Activated naive CD4-positive, alpha-beta T cell treated with anti-CD3 and anti-CD28 coated beads, Interleukin-2, amount 10 ng/mL, durations not matched to agents 7 days and 5 days (primary cell): ENCODE data around the gene FNDC1.
"Not testable (repeated sequence)": the region's sequence is repeated elsewhere in the genome, so short reads cannot be mapped to it uniquely, and the experiment has no call there.

ENCODE experiments used
- CTCF ChIA-PET: fragments of 350-600 bp; sonication (Branson Sonifier 250); formaldehyde crosslinking; loops from one replicate; lab custom pipeline; 2021; ENCODE audit warnings: antibody characterized with exemption; lab: Charles Lee
- DNase-seq: peaks from one replicate; pipeline ENCODE4 v3.0.0-alpha.2; 2020
- H3K27ac Mint-ChIP-seq: one replicate; pipeline ENCODE4 v1.8.0; 2021; ENCODE audit warnings: mild to moderate bottlenecking, moderate library complexity, mixed read lengths
- H3K27me3 Mint-ChIP-seq: one replicate; pipeline ENCODE4 v1.8.0; 2021; ENCODE audit warnings: mild to moderate bottlenecking, mixed read lengths
- H3K36me3 Mint-ChIP-seq: one replicate; pipeline ENCODE4 v1.8.0; 2021; ENCODE audit warnings: mixed read lengths
- H3K4me1 Mint-ChIP-seq: one replicate; pipeline ENCODE4 v1.8.0; 2021; ENCODE audit warnings: mixed read lengths
- H3K4me3 Mint-ChIP-seq: one replicate; pipeline ENCODE4 v1.8.0; 2021; ENCODE audit warnings: mild to moderate bottlenecking, moderate library complexity, mixed read lengths
- H3K9me3 Mint-ChIP-seq: one replicate; pipeline ENCODE4 v1.8.0; 2021; ENCODE audit warnings: mixed read lengths

Gene FNDC1

GRCh38 chr6:159169193-159169555, at the start of gene FNDC1:
TSS of gene FNDC1 (plus strand) at chr6:159169400. CDS start at chr6:159169597, 197 bp downstream.
- Mint-ChIP-seq H3K4me1 (peaks cover 20% of the 10 kb centered on the region), H3K9me3 (no peaks in the 10 kb centered on the region), H3K36me3 (no peaks in the 10 kb centered on the region), H3K27ac (no peak within 1 kb of the TSS), H3K27me3 (peaks cover 75% of the 10 kb centered on the region), H3K4me3 (peak within 1 kb of the TSS; percentile 64)
- peak; percentile 71 for DNase-seq
- CTCF ChIA-PET: interaction anchor here (1.3 kb wide), 1 partner anchor 486 kb away, joined by 4 read pairs; no protein-coding TSS in a partner anchor

GRCh38 chr6:159119791-159120190, 49.4 kb upstream of the FNDC1 start:
- H3K9me3 Mint-ChIP-seq: no peaks in the 10 kb centered on the region
- peaks cover 43% of the 10 kb centered on the region for H3K27me3 Mint-ChIP-seq
- no peak for DNase-seq
- CTCF ChIA-PET: interaction anchor here (1.2 to 3.2 kb wide), 4 partner anchors 10 to 111 kb away, joined by 3 to 10 read pairs (median 8); no protein-coding TSS in a partner anchor
- H3K27ac Mint-ChIP-seq: no peak overlapping the region
- H3K4me3 Mint-ChIP-seq: no peak overlapping the region
- no peaks in the 10 kb centered on the region for H3K36me3 Mint-ChIP-seq
- H3K4me1 Mint-ChIP-seq: peaks cover 4% of the 10 kb centered on the region

GRCh38 chr6:159121486-159121885, 47.7 kb upstream of the FNDC1 start:
- CTCF ChIA-PET: interaction anchor here (0.9 to 4.3 kb wide), 4 partner anchors 11 to 113 kb away, joined by 3 to 21 read pairs (median 7); no protein-coding TSS in a partner anchor
- DNase-seq: no peak
- no peaks in the 10 kb centered on the region for H3K4me1 Mint-ChIP-seq
- H3K27ac Mint-ChIP-seq: no peak overlapping the region
- no peaks in the 10 kb centered on the region for H3K9me3 Mint-ChIP-seq
- peaks cover 46% of the 10 kb centered on the region for H3K27me3 Mint-ChIP-seq
- H3K4me3 Mint-ChIP-seq: no peak overlapping the region
- no peaks in the 10 kb centered on the region for H3K36me3 Mint-ChIP-seq

GRCh38 chr6:159122453-159122852, 46.7 kb upstream of the FNDC1 start:
- CTCF ChIA-PET: interaction anchor here (1.6 to 4.3 kb wide), 2 partner anchors 12 to 111 kb away, joined by 3 to 21 read pairs; no protein-coding TSS in a partner anchor
- no peak overlapping the region for H3K27ac Mint-ChIP-seq
- H3K9me3 Mint-ChIP-seq: no peaks in the 10 kb centered on the region
- no peak for DNase-seq
- no peak overlapping the region for H3K4me3 Mint-ChIP-seq
- no peaks in the 10 kb centered on the region for H3K4me1 Mint-ChIP-seq
- no peaks in the 10 kb centered on the region for H3K36me3 Mint-ChIP-seq
- peaks cover 49% of the 10 kb centered on the region for H3K27me3 Mint-ChIP-seq

- H3K4me1 Mint-ChIP-seq, H3K27ac Mint-ChIP-seq, H3K36me3 Mint-ChIP-seq, H3K9me3 Mint-ChIP-seq, H3K4me3 Mint-ChIP-seq, DNase-seq: not testable (repeated sequence)
- peaks cover 44% of the 10 kb centered on the region for H3K27me3 Mint-ChIP-seq
- CTCF ChIA-PET: interaction anchor here (1.0 to 4.3 kb wide), 4 partner anchors 11 to 123 kb away, joined by 3 to 21 read pairs (median 4); no protein-coding TSS in a partner anchor
Observed at GRCh38 chr6:159123831-159124230, 45.4 kb upstream of the FNDC1 start.

GRCh38 chr6:159125014-159125609, 44.1 kb upstream of the FNDC1 start:
- H3K36me3 Mint-ChIP-seq: no peaks in the 10 kb centered on the region
- CTCF ChIA-PET: interaction anchor here (1.0 to 4.3 kb wide), 4 partner anchors 10 to 83 kb away, joined by 3 to 21 read pairs (median 6); no protein-coding TSS in a partner anchor
- H3K4me3 Mint-ChIP-seq: no peak overlapping the region
- peaks cover 41% of the 10 kb centered on the region for H3K27me3 Mint-ChIP-seq
- no peak for DNase-seq
- no peaks in the 10 kb centered on the region for H3K4me1 Mint-ChIP-seq
- H3K27ac Mint-ChIP-seq: no peak overlapping the region
- H3K9me3 Mint-ChIP-seq: no peaks in the 10 kb centered on the region

- H3K9me3 Mint-ChIP-seq: no peaks in the 10 kb centered on the region
- no peak for DNase-seq
- H3K4me3 Mint-ChIP-seq: no peak overlapping the region
- H3K27me3 Mint-ChIP-seq: peaks cover 47% of the 10 kb centered on the region
- CTCF ChIA-PET: interaction anchor here (1.1 to 1.7 kb wide), 2 partner anchors 16 to 117 kb away, joined by 4 to 8 read pairs; no protein-coding TSS in a partner anchor
- H3K4me1 Mint-ChIP-seq: no peaks in the 10 kb centered on the region
- no peaks in the 10 kb centered on the region for H3K36me3 Mint-ChIP-seq
- no peak overlapping the region for H3K27ac Mint-ChIP-seq
Observed at GRCh38 chr6:159125951-159126352, 43.2 kb upstream of the FNDC1 start.

GRCh38 chr6:159126590-159126989, 42.6 kb upstream of the FNDC1 start:
- CTCF ChIA-PET: interaction anchor here (1.1 to 1.7 kb wide), 2 partner anchors 17 to 118 kb away, joined by 4 to 8 read pairs; no protein-coding TSS in a partner anchor
- Mint-ChIP-seq H3K9me3 (no peaks in the 10 kb centered on the region), H3K4me3 (no peak overlapping the region), H3K27me3 (peaks cover 46% of the 10 kb centered on the region), H3K36me3 (no peaks in the 10 kb centered on the region), H3K4me1 (no peaks in the 10 kb centered on the region), H3K27ac (no peak overlapping the region)
- no peak for DNase-seq

- H3K36me3 Mint-ChIP-seq: no peaks in the 10 kb centered on the region
- no peak for DNase-seq
- H3K27me3 Mint-ChIP-seq: peaks cover 48% of the 10 kb centered on the region
- H3K9me3 Mint-ChIP-seq: no peaks in the 10 kb centered on the region
- no peak overlapping the region for H3K27ac Mint-ChIP-seq
- no peak overlapping the region for H3K4me3 Mint-ChIP-seq
- H3K4me1 Mint-ChIP-seq: no peaks in the 10 kb centered on the region
- CTCF ChIA-PET: interaction anchor here (1.3 to 1.8 kb wide), 2 partner anchors 18 to 119 kb away, joined by 4 to 8 read pairs; no protein-coding TSS in a partner anchor
Observed at GRCh38 chr6:159127701-159128100, 41.5 kb upstream of the FNDC1 start.

GRCh38 chr6:159128978-159129377, 40.2 kb upstream of the FNDC1 start:
- Mint-ChIP-seq H3K27me3 (peaks cover 41% of the 10 kb centered on the region), H3K9me3 (no peaks in the 10 kb centered on the region), H3K4me3 (no peak overlapping the region), H3K27ac (no peak overlapping the region), H3K4me1 (no peaks in the 10 kb centered on the region), H3K36me3 (no peaks in the 10 kb centered on the region)
- DNase-seq: no peak
- CTCF ChIA-PET: interaction anchor here (1.3 to 9.4 kb wide), 4 partner anchors 14 to 122 kb away, joined by 4 to 186 read pairs (median 6); no protein-coding TSS in a partner anchor

GRCh38 chr6:159130846-159131245, 38.4 kb upstream of the FNDC1 start:
- Mint-ChIP-seq H3K36me3 (no peaks in the 10 kb centered on the region), H3K9me3 (no peaks in the 10 kb centered on the region), H3K27me3 (peaks cover 47% of the 10 kb centered on the region), H3K4me1 (no peaks in the 10 kb centered on the region), H3K27ac (no peak overlapping the region), H3K4me3 (no peak overlapping the region)
- no peak for DNase-seq
- CTCF ChIA-PET: interaction anchor here (0.6 to 9.4 kb wide), 3 partner anchors 21 to 123 kb away, joined by 3 to 186 read pairs (median 6); no protein-coding TSS in a partner anchor

- Mint-ChIP-seq H3K4me3 (no peak overlapping the region), H3K36me3 (no peaks in the 10 kb centered on the region), H3K27ac (no peak overlapping the region), H3K27me3 (peaks cover 47% of the 10 kb centered on the region), H3K4me1 (no peaks in the 10 kb centered on the region), H3K9me3 (no peaks in the 10 kb centered on the region)
- CTCF ChIA-PET: interaction anchor here (1.0 to 9.4 kb wide), 3 partner anchors 22 to 124 kb away, joined by 3 to 186 read pairs (median 6); no protein-coding TSS in a partner anchor
- no peak for DNase-seq
Observed at GRCh38 chr6:159131709-159132108, 37.5 kb upstream of the FNDC1 start.

- Mint-ChIP-seq H3K9me3 (no peaks in the 10 kb centered on the region), H3K4me1 (no peaks in the 10 kb centered on the region), H3K4me3 (no peak overlapping the region), H3K27ac (no peak overlapping the region), H3K27me3 (peaks cover 48% of the 10 kb centered on the region), H3K36me3 (no peaks in the 10 kb centered on the region)
- CTCF ChIA-PET: interaction anchor here (1.0 to 9.4 kb wide), 5 partner anchors 23 to 125 kb away, joined by 3 to 186 read pairs (median 6); no protein-coding TSS in a partner anchor
- no peak for DNase-seq
Observed at GRCh38 chr6:159132664-159133063, 36.5 kb upstream of the FNDC1 start.

- CTCF ChIA-PET: interaction anchor here (0.6 to 9.4 kb wide), 33 partner anchors 8 to 431 kb away, joined by 3 to 186 read pairs (median 5); partner anchors contain the start of gene RSPH3
- H3K4me3 Mint-ChIP-seq: no peak overlapping the region
- H3K27me3 Mint-ChIP-seq: peaks cover 58% of the 10 kb centered on the region
- no peaks in the 10 kb centered on the region for H3K36me3 Mint-ChIP-seq
- DNase-seq: peak; percentile 83
- no peak overlapping the region for H3K27ac Mint-ChIP-seq
- no peaks in the 10 kb centered on the region for H3K4me1 Mint-ChIP-seq
- H3K9me3 Mint-ChIP-seq: no peaks in the 10 kb centered on the region
Observed at GRCh38 chr6:159134701-159135364, 34.4 kb upstream of the FNDC1 start.
